Ascending aorta (tissue), 2 donors: Measurements from ENCODE around the gene ASXL2. TPM values are rescaled to one million over a fixed set of nuclear protein-coding genes. Genes with fewer than 3 reads are reported as not detected.
"Not testable (repeated sequence)": the region's sequence is repeated elsewhere in the genome, so short reads cannot be mapped to it uniquely, and the experiment has no call there.

Experiments used
- DNase-seq, 2 donors: peaks; one replicate each; pipeline ENCODE4 v3.0.0-alpha.2; 2019; ENCODE audit warnings: low spot score in 2 of 2
- H3K27ac ChIP-seq, 2 donors: fragments of 200-600 bp; sonication (generic); one replicate each; pipeline ENCODE4 v1.5.1; 2016 to 2017; ENCODE audit warnings: mild to moderate bottlenecking in 1 of 2
- H3K27me3 ChIP-seq: fragments of 200-600 bp; sonication (generic); one replicate; pipeline ENCODE4 v1.5.1; 2017
- H3K36me3 ChIP-seq, 2 donors: fragments of 200-600 bp; sonication (generic); one replicate each; pipeline ENCODE4 v1.5.1; 2016
- H3K4me1 ChIP-seq, 2 donors: fragments of 200-600 bp; sonication (generic); one replicate each; pipeline ENCODE4 v1.5.1; 2016 to 2017; ENCODE audit warnings: mild to moderate bottlenecking in 1 of 2
- H3K4me3 ChIP-seq, 2 donors: fragments of 200-600 bp; sonication (generic); one replicate each; pipeline ENCODE4 v1.5.1; 2016 to 2017; ENCODE audit warnings: mild to moderate bottlenecking in 1 of 2
- H3K9me3 ChIP-seq, 2 donors: fragments of 200-600 bp; sonication (generic); one replicate each; pipeline ENCODE4 v1.5.1; 2016
- intact Hi-C: fragments of 100-400 bp; cut with DNase I; formaldehyde crosslinking; loops from one replicate; pipeline ENCODE4 v1.15.1; 2023
- total RNA-seq: library from RNA; depleted of rRNA; stranded (reverse); fragments of >200 nt; gene quantifications from one replicate; pipeline ENCODE4 v1.1.0, GENCODE V29; 2016
- TF ChIP-seq, protein P1 (sequence below), 3 experiments: fragments of 200-600 bp in 2 of 3; fragments of 450-650 bp in 1 of 3; sonication (generic) in 2 of 3; IDR thresholded peaks; one replicate each; pipeline ENCODE4 v1.5.1; 2016 to 2019; ENCODE audit warnings: antibody characterized with exemption in 3 of 3, mild to moderate bottlenecking in 1 of 3, moderate library complexity in 1 of 3

ASXL2 gene
- total RNA-seq, 1 donor from 2014 or later = 8.7 TPM

DNA sequence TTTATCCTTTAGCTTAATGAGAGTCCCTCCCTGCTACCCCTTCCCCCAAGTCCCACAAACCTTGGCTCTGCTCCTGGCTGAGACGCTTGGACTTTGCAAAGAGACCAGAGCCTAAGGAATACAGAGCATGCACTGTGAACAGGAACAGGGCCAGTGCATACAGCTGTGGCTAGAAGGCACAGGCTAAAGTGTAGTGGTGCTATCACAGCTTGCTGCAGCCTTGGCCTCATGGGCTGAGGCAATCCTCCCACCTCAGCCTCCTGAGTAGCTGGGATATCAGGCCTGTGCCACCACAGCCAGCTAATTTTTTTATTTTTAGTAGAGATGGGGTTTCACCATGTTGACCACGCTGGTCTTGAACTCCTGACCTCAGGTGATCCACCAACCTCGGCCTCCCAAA is 39.5 kb upstream of the ASXL2 start:
- DNase-seq = no peak
- TF ChIP-seq, protein P1, sequence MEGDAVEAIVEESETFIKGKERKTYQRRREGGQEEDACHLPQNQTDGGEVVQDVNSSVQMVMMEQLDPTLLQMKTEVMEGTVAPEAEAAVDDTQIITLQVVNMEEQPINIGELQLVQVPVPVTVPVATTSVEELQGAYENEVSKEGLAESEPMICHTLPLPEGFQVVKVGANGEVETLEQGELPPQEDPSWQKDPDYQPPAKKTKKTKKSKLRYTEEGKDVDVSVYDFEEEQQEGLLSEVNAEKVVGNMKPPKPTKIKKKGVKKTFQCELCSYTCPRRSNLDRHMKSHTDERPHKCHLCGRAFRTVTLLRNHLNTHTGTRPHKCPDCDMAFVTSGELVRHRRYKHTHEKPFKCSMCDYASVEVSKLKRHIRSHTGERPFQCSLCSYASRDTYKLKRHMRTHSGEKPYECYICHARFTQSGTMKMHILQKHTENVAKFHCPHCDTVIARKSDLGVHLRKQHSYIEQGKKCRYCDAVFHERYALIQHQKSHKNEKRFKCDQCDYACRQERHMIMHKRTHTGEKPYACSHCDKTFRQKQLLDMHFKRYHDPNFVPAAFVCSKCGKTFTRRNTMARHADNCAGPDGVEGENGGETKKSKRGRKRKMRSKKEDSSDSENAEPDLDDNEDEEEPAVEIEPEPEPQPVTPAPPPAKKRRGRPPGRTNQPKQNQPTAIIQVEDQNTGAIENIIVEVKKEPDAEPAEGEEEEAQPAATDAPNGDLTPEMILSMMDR (IDR thresholded peaks at IDR 0.05) = no peak
- no peaks in the 10 kb centered on the region for H3K27me3 ChIP-seq
- no peaks in the 10 kb centered on the region for H3K36me3 ChIP-seq
- H3K4me1 ChIP-seq = no peaks in the 10 kb centered on the region
- intact Hi-C loops = no loop called here
- no peak overlapping the region for H3K4me3 ChIP-seq
- H3K9me3 ChIP-seq = no peaks in the 10 kb centered on the region
- H3K27ac ChIP-seq = no peak overlapping the region

DNA sequence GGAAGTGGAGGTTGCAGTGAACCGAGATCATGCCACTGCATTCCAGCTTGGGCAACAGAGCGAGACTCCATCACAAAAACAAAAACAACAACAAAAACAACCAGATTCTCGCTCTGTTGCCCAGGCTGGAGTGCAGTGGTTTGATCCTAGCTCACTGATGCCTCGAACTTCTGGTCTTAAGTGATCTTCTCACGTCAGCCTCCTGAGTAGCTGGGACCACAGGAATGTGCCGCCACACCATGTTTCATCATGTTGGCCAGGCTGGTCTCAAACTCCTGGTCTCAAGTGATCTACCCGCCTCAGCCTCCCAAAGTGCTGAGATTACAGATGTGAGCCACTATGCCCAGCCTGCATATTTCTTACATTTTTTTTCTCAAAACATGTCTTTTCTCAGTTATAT is 39.1 kb upstream of the ASXL2 start:
- H3K36me3 ChIP-seq, intact Hi-C loops, H3K27me3 ChIP-seq, H3K4me3 ChIP-seq, DNase-seq, H3K4me1 ChIP-seq, H3K9me3 ChIP-seq, H3K27ac ChIP-seq: not testable (repeated sequence)

DNA sequence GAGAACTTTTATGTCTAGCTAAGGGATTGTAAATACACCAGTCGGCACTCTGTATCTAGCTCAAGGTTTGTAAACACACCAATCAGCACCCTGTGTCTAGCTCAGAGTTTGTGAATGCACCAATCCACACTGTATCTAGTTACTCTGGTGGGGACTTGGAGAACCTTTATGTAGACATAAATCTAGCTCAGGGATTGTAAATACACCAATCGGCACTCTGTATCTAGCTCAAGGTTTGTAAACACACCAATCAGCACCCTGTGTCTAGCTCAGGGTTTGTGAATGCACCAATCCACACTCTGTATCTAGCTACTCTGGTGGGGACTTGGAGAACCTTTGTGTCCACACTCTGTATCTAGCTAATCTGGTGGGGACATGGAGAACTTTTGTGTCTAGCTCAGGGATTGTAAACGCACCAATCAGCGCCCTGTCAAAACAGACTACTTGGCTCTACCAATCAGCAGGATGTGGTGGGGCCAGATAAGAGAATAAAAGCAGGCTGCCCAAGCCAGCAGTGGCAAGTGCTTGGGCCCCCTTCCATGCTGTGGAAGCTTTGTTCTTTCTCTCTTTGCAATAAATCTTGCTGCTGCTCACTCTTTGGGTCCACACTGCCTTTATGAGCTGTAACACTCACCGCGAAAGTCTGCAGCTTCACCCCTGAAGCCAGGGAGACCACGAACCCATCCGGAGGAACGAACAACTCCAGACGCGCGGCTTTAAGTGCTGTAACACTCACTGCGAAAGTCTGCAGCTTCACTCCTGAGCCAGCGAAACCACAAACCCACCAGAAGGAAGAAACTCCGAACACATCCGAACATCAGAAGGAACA is 37.9 kb upstream of the ASXL2 start:
- intact Hi-C loops, H3K9me3 ChIP-seq, H3K27ac ChIP-seq, H3K27me3 ChIP-seq, DNase-seq, H3K4me3 ChIP-seq, H3K4me1 ChIP-seq, H3K36me3 ChIP-seq: not testable (repeated sequence)

DNA sequence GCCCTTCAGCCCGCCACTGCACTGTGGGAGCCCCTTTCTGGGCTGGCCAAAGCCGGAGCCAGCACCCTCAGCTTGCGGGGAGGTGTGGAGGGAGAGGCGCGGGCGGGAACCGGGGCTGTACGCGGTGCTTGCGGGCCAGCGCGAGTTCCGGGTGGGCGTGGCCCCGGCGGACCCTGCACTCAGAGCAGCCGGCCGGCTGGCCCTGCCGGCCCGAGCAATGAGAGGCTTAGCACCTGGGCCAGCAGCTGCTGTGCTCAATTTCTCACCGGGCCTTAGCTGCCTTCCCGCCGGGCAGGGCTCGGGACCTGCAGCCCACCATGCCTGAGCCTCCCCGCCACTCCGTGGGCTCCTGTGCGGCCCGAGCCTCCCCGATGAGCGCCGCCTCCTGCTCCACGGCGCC is 37.1 kb upstream of the ASXL2 start:
- H3K27ac ChIP-seq, intact Hi-C loops, H3K9me3 ChIP-seq, H3K4me1 ChIP-seq, H3K27me3 ChIP-seq, DNase-seq, H3K4me3 ChIP-seq, H3K36me3 ChIP-seq: not testable (repeated sequence)

DNA sequence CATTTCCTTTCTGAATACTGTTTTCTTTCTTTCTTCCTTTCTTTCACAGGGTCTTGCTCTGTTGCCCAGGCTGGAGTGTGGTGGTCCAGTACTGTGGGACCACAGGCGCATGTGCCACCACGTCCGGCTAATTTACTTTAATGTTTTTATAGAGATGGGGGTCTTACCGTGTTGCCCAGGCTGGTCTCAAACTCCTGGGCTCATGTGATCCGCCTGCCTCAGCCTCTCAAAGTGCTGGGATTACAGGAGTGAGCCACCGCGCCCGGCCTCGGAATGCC is 35.3 kb upstream of the ASXL2 start:
- H3K4me3 ChIP-seq, intact Hi-C loops, H3K36me3 ChIP-seq, H3K9me3 ChIP-seq, DNase-seq, H3K27ac ChIP-seq, H3K27me3 ChIP-seq, H3K4me1 ChIP-seq: not testable (repeated sequence)

DNA sequence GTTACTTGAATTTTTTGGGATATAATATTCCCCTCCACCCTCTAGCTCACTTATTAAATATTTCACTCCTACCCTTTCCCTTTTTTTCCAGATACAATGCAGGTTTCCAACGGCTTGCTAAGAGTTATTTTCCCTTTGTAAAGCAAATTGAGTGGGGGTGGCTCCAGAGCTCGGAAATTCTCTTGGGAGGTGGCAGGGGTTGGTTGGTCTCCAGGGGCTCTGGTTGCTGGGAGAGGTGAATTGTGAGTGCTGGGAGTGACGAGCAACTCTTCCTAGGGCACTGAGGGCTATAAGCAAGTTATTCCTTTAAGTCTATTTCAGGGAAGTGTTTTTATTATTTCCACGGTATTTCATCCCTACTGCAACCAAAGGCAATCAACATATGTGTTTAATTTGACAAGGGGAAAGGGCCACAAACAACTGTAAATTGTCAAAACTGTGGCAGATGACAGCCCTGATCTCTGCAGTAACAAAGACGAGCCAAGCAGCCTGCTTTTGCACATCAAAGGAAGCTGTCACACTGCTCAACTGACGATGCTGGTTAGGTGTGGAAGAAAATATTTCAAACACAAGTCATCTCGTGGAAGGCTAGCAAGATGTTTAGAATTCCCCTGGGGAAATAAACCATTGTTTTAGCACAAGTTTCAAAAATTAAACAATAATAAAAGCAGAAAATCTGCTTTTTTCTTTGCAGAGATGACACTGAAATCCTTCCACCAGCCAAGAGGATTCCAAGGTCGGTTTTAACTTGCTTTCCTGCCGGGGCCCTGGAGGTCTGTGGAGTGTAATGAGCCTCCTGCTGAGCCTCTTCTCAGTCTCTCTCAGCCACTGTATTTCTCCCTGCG is 34.8 kb upstream of the ASXL2 start:
- Histone ChIP-seq H3K36me3 (no peaks in the 10 kb centered on the region), H3K4me3 (no peak overlapping the region), H3K9me3 (no peaks in the 10 kb centered on the region), H3K27ac (no peak overlapping the region), H3K4me1 (no peaks in the 10 kb centered on the region), H3K27me3 (no peaks in the 10 kb centered on the region)
- DNase-seq = no peak
- intact Hi-C loops = no loop called here
- TF ChIP-seq, protein P1 (IDR thresholded peaks at IDR 0.05) = no peak

DNA sequence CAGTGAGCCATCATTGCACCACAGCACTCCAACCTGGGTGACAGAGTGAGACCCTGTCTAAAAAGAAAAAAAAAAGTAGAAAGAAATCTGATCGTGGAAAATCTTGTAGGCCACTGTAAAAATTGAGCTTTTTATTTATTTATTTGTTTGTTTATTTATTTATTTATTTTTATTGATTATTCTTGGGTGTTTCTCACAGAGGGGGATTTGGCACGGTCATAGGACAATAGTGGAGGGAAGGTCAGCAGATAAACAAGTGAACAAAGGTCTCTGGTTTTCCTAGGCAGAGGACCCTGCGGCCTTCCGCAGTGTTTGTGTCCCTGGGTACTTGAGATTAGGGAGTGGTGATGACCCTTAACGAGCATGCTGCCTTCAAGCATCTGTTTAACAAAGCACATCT is 31.3 kb upstream of the ASXL2 start:
- not testable (repeated sequence) for H3K27ac ChIP-seq

DNA sequence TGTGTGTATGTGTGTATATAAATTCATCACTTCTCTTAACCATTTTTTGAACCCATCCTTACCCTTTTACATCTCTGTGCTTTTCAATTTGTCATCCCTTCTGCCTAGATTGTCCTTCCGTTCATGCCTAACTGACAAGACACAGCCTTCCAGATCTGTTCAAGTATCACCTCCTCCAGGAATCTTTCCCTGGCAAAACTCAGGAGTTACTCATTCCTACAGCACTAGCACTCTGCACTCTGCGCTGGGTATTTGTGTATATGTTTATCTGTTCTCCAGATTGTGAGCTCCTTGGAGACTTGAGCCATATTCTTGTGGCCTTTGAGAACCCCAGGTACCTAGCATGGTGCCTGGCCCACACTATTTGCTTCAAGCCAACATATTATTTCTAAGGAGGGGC is 26.8 kb upstream of the ASXL2 start:
- intact Hi-C loops = no loop called here
- Histone ChIP-seq H3K4me1 (no peaks in the 10 kb centered on the region), H3K9me3 (no peaks in the 10 kb centered on the region), H3K27me3 (no peaks in the 10 kb centered on the region), H3K27ac (no peak overlapping the region), H3K4me3 (no peak overlapping the region), H3K36me3 (no peaks in the 10 kb centered on the region)
- TF ChIP-seq, protein P1 (IDR thresholded peaks at IDR 0.05) = no peak
- no peak for DNase-seq

More for the DNA sequence above, 31.3 kb upstream of the ASXL2 start:
- H3K4me1 ChIP-seq, DNase-seq, H3K4me3 ChIP-seq, intact Hi-C loops, H3K36me3 ChIP-seq, H3K27me3 ChIP-seq, H3K9me3 ChIP-seq: not testable (repeated sequence)
